Fibroblast of villous mesenchyme (primary cell): ENCODE measurements around the gene ISM1. TPM values are rescaled to one million over a fixed set of nuclear protein-coding genes. Genes with fewer than 3 reads are reported as not detected.

Source experiments
- DNase-seq: peaks from one replicate; pipeline ENCODE4 v3.0.0-alpha.2; 2010; ENCODE audit warnings: low read depth
- H3K4me3 ChIP-seq: 2 replicates; pipeline ENCODE4 v1.5.1; 2011; ENCODE audit warnings: low read depth, mild to moderate bottlenecking, low read length
- total RNA-seq: library from RNA; depleted of rRNA; stranded (reverse); fragments of >200 nt; gene quantifications from 2 replicates; pipeline ENCODE4 v1.2.3, GENCODE V29; 2012
- TF ChIP-seq, protein P1 (sequence below): IDR thresholded peaks from 2 replicates; pipeline ENCODE4 v1.5.1; 2012; ENCODE audit warnings: low read depth, mild to moderate bottlenecking, low read length; ENCODE audit not compliant: insufficient read depth

ISM1 gene
- total RNA-seq, 1 donor = 0.43 TPM

DNA sequence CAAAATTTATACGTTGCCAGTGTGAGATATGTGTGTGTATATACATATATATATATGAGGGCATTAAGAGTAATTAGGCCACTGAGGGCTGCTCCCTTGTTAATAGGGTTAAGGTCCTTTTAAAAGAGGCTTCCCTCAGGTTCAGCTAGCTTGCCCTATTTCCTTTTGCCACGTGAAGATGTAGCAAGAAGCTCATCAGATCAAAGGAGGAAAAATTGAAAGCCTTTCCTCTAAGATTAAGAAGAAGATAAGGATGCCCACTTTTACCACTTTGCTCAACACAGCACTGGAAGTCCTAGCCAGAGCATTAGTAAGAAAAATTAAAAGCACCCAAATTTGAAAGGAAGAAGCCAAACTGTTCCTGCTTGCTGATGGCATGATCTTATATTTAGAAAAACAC is 33.2 kb upstream of the ISM1 start:
- TF ChIP-seq, protein P1, sequence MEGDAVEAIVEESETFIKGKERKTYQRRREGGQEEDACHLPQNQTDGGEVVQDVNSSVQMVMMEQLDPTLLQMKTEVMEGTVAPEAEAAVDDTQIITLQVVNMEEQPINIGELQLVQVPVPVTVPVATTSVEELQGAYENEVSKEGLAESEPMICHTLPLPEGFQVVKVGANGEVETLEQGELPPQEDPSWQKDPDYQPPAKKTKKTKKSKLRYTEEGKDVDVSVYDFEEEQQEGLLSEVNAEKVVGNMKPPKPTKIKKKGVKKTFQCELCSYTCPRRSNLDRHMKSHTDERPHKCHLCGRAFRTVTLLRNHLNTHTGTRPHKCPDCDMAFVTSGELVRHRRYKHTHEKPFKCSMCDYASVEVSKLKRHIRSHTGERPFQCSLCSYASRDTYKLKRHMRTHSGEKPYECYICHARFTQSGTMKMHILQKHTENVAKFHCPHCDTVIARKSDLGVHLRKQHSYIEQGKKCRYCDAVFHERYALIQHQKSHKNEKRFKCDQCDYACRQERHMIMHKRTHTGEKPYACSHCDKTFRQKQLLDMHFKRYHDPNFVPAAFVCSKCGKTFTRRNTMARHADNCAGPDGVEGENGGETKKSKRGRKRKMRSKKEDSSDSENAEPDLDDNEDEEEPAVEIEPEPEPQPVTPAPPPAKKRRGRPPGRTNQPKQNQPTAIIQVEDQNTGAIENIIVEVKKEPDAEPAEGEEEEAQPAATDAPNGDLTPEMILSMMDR = no peak
- no peak for DNase-seq

DNA sequence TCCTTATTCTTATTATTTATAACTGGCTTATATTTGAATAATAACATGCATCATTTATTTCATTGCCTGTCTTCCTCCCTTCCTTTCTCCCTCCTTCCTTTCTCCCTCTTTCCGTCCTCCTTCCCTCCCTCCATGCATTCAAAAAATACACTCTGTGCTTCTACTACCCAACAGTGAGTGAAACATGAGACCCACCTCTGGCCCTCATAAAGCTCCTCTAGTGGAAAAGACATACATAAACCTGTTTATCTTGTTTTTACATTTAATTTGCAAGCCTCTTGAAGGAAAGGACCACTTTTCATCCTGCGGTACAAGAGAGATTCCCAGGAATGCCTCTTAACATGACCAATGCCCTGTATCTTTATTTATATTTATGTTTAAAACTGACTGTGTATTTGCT is 21.8 kb upstream of the ISM1 start:
- TF ChIP-seq, protein P1 = no peak
- no peak for DNase-seq
- no peak overlapping the region for H3K4me3 ChIP-seq

More for the DNA sequence above, 33.2 kb upstream of the ISM1 start:
- H3K4me3 ChIP-seq = no peak overlapping the region

DNA sequence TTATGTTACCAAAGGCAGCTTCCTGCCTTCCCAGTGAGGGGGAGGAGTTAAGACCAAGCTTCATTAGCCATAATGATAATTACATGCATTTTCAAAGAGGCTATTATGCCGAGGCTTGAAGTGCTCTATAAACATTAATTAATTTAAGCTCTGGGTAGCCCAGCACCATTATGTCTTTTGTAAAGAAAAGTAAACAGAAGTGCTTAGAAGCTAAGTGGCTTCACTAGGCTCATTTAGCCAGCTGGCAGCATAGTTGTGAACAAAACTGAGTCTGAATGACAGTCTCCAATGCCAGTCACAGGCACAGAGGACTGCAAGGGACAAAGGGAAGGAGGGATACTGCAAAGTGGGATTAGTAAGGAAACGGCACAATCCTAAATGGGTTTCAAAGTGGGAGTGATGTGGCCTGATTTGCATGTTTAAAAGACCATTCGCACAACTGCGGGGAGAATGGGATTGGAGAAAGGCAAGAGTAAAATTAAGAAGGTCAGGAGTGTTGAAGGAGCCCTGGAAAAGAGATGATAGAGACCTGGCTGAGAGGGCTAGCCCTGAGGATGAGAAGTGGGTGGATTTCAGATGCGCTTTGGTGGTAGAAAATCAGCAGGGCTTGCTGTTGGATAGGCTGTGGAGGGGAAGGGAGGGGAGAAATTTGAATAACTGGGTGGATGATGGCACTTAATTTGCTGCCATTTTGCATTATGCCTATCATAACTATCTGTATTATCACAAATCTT is 20.1 kb upstream of the ISM1 start:
- no peak for DNase-seq
- TF ChIP-seq, protein P1 = no peak
- H3K4me3 ChIP-seq = no peak overlapping the region

DNA sequence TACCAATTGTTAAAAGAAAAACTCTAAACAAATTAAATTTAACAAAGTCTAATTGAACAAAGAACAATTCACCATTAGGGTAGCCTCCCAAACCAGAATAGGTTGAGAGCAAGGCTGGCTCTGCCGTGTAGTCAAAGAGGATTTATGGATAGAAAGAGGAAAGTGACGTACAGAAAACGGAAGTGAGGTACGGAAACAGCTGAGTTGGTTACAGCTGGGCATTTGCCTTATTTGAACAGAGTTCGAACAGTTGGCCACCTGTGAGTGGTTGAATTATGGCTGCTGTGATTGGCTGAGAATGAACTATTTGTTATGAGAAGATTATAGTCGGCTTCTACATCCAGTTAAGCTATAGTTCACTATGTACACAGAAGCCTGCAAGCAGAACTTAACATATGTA is 18.5 kb upstream of the ISM1 start:
- DNase-seq = no peak
- TF ChIP-seq, protein P1 = no peak
- no peak overlapping the region for H3K4me3 ChIP-seq

DNA sequence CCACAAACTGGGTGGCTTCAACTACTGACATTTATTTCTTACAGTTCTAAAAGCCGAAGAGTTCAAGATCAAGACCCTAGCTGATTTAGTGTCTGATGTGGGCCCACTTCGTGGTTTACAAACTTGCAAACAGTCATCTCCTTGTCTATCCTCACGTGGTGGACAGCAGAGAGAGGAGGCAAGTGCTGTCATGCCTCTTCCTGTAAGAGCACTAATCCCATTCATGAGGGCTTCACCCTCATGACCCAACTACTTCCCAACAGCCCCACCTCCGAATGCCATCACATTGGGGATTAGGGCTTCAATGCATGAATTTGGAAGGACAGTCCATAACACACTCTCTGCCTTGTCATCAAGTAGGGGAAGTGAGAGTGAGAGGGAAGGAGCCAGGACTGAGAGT is 15.6 kb upstream of the ISM1 start:
- no peak overlapping the region for H3K4me3 ChIP-seq
- DNase-seq = no peak
- TF ChIP-seq, protein P1 = no peak

DNA sequence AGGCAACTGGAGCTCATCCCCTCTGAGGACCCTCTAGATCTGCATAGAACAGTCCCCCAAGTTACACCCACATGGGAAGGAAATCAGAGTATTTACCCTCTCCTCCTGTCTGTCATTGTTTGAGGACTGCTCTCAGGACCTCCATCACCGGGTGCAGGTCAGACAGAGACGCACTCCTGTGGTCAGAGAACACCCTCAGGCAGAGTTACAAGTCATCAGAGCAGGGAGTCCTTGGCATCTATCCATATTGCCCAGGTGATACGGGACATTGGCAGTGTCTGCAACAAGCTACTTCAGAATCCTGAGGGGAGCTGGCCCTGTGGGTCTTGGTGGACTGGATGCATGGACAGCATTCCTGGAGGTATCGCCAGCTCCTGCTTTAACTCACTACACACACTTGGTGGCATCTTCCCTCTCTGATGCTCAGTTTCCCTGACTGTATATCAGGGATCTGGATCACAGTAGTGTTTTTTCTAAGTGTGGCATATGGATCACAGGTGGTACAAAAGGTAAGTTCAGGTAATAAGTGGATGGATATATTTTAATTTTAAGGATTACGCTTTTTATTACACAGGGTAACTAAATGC is 15.1 kb upstream of the ISM1 start:
- no peak for DNase-seq
- no peak overlapping the region for H3K4me3 ChIP-seq
- TF ChIP-seq, protein P1 = no peak
